GOT3 (cell line): ENCODE data around the gene CEP104.

ENCODE experiments used
- DNase-seq: peaks from one replicate; lab custom pipeline; 2025; ENCODE audit warnings: mixed read lengths; lab: John Stamatoyannopoulos, UW

The CEP104 gene

GRCh38 chr1:3894626-3895278, 37.7 kb upstream of the CEP104 start:
- no peak for DNase-seq

GRCh38 chr1:3893190-3893589, 36.2 kb upstream of the CEP104 start:
- no peak for DNase-seq

- no peak for DNase-seq
These were observed 35.7 kb upstream of the CEP104 start for GRCh38 chr1:3892748-3893147.

- DNase-seq, result no peak
These were observed 34.4 kb upstream of the CEP104 start for GRCh38 chr1:3891329-3891865.

GRCh38 chr1:3890389-3891328, 33.6 kb upstream of the CEP104 start:
- no peak for DNase-seq

- no peak for DNase-seq
These were observed 32.9 kb upstream of the CEP104 start for GRCh38 chr1:3889936-3890335.

- DNase-seq, result no peak
These were observed 31.3 kb upstream of the CEP104 start for GRCh38 chr1:3888301-3888700.

- no peak for DNase-seq
These were observed 29.7 kb upstream of the CEP104 start for GRCh38 chr1:3886691-3887090.

GRCh38 chr1:3886106-3886670, 29.2 kb upstream of the CEP104 start:
- DNase-seq, result no peak

- no peak for DNase-seq
These were observed 28.6 kb upstream of the CEP104 start for GRCh38 chr1:3885611-3886010.

GRCh38 chr1:3884966-3885365, 28.0 kb upstream of the CEP104 start:
- no peak for DNase-seq

- no peak for DNase-seq
These were observed 26.3 kb upstream of the CEP104 start for GRCh38 chr1:3883194-3883925.

GRCh38 chr1:3881193-3881480, 24.1 kb upstream of the CEP104 start:
- no peak for DNase-seq

- no peak for DNase-seq
These were observed 23.6 kb upstream of the CEP104 start for GRCh38 chr1:3880429-3881192.

- no peak for DNase-seq
These were observed 22.9 kb upstream of the CEP104 start for GRCh38 chr1:3879787-3880428.

GRCh38 chr1:3879099-3879498, 22.1 kb upstream of the CEP104 start:
- DNase-seq, result no peak

- no peak for DNase-seq
These were observed 19.7 kb upstream of the CEP104 start for GRCh38 chr1:3876716-3877115.

- DNase-seq, result no peak
These were observed 17.7 kb upstream of the CEP104 start for GRCh38 chr1:3874736-3875135.

- DNase-seq, result no peak
These were observed 15.5 kb upstream of the CEP104 start for GRCh38 chr1:3872546-3872945.

GRCh38 chr1:3871451-3871805, 14.4 kb upstream of the CEP104 start:
- DNase-seq, result no peak

GRCh38 chr1:3869751-3870301, 12.8 kb upstream of the CEP104 start:
- no peak for DNase-seq
